RKO (cell line): ENCODE measurements around the gene SOX3.

Experiments used
- DNase-seq: peaks from one replicate; pipeline ENCODE4 v3.0.0-alpha.2; 2016; ENCODE audit warnings: low spot score

SOX3 gene

GRCh38 chrX:140495739-140496138 is 9.1 kb downstream of the SOX3 start:
- no peak for DNase-seq

DNA sequence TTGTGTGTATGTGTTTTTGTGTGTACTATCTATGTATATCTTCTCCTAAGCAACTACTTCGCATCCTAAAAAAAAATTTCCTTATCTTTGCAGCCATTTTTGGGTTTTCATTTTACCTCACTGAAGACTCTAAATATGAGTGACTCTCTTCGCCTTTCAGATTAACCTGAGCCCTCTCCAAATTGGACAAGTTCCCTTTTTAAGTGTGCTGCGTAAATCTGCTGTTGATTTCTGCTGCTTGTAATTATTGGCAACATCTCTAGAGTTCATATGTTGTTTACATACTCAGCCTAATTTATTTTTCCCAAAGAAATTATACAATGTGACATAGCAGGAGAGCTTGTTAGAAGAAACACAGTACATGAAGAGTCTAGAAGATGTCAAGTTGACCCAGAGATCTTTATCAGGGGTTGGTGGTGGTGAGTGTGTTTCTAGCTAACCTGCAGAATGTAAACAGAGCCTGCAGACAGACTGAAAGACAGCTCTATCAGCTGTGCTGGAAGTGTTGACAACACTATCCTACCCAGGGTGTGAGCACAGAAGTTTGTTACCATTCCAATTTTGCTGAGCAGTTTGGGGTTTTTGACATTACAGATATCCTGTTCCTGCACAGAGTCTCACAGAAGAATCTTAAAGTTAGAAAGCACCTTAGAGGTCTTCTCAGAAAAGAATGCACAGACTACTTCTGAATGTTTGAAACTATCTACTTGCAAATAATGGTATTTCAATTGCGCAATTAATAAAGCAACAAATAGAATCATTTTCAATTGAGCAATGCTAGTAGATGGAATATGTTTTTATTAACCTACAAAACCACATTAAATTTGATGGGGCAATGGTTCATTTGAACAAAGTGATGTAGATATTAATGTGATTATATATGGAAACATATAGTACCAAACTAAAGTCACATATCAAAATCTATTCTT is 12.5 kb downstream of the SOX3 start:
- DNase-seq: no peak

- no peak for DNase-seq
Measured at GRCh38 chrX:140480765-140481164, 24.1 kb downstream of the SOX3 start.

GRCh38 chrX:140477987-140478386 is 26.9 kb downstream of the SOX3 start:
- DNase-seq: no peak

GRCh38 chrX:140475025-140475424 is 29.8 kb downstream of the SOX3 start:
- no peak for DNase-seq

DNA sequence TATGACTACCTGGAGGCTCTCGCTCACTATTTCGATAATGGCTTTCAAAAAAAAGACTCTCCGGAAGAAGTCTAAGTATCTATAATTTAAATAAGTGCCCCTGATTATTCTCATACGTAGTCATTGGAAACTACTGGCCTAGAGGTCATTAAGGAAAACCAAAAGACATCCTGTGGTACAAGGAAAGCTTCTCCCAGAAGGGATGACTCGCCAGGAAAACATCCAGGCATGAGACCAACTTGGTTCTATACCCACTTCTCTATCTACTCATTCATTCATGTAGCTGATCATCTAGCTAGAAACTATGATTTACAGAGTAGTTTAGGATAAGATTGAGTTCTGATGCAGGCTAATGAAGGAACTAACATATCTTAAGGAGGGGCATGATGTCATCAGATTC is 37.7 kb downstream of the SOX3 start:
- DNase-seq: no peak
